Stimulated activated CD8-positive, alpha-beta memory T cell treated with anti-CD3 and anti-CD28 coated beads, Interleukin-4, amount 100 ng/mL, for 24 hours (primary cell): ENCODE measurements around the gene ELF4.

Experiments
- DNase-seq: peaks from one replicate; pipeline ENCODE4 v3.0.0-alpha.2; 2020; ENCODE audit warnings: low read depth

The ELF4 gene

DNA sequence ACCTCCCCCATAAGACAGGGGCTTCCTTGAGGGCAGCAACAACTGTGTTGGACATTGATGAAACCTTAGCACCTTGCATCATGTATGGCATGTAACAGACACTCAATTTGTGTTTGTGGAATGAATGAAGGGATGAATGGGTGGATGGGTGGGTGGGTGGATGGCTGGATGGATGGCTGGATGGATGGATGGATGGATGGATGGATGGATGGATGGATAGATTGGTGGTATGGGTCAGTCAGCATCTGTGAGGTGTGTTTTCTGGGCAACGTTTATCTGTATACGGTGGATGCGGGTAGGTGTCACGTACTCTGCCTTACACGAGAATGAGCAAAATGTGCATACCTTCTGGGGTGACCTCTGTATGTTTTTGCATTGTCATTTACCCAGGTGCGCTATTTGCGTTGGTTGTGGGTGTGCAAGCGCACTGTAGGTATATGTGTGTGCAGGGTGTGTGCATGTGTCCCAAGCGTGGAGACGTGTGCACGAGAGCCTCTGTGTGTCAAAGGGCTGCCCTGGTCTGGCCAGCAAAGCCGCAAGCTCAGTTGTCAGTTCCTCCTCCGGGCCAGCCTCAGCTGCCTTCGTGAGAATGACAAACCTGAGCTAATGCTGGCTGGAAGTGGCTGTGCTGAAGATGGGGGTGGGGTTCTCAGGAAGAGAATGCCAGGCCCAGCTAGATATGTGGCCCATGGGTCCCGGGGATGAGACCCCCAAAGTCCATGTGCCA, 26.5 kb downstream of the ELF4 start:
- no peak for DNase-seq

DNA sequence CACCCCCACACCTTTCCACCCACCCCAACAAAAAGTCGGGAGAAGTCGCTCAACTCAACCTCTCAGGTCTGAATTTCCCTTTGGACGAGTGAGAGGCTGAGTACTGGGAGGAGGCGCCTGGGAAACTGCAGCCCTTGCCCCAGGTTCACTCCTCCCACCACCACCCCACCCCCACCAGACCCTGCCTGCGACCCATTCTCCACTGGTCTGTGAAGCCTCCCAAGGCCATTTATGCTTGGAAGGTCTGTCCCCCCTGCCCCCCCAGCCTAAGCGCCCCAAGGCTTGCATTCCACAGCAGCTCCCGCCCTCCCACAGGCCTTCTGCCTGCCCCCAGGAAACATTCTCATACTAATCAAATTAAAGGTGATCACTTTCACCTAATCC, 27.2 kb downstream of the ELF4 start:
- no peak for DNase-seq

DNA sequence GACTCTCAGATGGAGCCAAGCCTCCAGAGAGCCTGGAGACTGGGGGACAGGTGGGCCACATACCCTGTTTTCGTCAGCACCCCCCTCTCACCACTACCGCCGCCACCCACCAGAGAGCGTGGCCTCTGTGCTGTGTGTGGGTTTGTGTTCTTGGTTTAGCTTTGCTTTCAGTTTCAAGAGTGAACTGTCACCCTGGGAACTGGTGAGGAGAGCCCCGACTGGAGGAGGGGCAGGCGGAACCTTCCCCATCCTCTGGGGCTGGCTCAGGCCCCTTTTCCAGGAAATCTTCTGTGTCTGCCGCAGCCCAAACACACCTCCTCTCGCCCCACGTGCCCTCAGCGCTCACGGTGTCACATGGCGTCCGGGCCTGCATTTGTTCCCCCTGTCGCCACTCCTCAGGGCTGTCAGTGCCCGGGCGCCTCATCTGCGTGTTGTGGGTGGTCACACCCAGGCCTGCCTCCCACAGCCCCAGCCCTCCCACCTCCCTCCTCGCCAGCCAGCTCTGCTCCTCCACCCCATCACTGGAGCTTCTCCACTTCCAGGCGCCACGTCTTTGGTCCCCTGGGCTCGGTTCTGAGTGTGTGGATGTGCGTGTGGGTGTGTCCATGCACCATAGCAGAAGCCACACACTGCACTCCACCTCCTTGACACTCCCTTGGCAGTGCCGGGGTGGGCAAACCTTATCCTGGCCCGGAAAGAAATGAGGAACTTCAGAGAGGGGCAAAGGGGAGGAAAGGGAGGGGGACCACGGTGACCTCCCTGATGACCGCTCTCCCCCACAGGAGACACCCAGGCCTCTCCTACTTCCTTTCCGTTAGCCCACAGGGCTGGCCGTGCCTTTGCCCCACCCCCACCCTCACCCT, 27.8 kb downstream of the ELF4 start:
- peak; percentile 70 for DNase-seq

DNA sequence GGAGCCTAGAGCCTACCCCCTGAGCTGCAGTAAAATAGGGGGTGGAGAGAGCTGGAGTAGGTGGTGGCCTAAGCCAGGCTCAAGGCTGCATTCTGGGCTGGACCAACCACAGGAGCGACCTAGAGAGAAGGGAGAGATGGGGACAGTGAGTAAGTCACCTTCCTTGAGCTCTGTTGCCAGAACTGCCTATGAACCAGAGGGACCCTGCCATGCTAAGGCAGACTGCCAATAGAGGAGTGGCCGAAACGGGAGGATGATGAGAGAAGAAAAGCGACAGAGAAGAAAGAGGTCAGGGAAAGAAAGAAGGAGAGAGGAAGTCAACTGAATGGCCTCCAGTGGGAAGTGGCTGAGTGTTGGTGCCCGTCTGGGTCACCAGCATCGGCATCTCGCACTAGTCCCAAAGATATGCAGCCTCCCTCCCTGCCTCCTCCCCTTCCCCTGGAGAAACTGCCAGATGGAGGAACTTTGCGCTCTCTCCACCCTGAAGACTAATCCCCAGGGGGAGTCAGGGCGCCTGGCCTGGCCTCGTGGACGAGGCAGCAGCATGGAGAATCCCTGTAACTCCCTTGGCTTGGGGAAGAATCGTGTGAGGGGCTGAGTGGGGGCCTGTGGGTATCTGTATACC, 28.8 kb downstream of the ELF4 start:
- DNase-seq = no peak

DNA sequence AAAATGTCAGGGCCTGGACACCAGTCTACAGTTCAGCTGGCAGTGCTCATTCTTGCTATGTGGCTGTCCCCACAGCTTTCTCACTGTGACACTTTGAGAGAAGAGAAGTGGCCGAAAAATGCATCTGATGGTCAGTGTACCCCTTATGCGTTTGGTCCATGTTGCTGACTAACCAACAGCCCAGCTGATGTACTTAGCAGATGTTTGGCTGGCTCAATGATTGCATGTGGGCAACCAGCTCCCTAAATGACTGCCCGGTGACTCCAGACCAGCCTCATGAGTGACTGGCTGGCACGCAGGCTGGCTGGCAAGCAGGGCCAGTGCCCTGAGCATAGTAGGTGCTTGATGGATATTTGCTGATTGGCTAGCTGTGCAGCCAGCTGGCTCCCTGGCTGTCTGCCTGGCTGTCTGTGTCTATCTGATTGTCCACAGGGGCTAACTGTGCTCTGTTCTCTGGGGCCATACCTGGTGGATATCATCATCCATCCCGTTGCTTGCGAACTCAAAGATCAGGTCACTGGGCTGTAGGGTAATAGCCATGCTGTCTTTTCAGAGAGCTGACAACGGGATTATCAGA, 29.4 kb downstream of the ELF4 start:
- no peak for DNase-seq

DNA sequence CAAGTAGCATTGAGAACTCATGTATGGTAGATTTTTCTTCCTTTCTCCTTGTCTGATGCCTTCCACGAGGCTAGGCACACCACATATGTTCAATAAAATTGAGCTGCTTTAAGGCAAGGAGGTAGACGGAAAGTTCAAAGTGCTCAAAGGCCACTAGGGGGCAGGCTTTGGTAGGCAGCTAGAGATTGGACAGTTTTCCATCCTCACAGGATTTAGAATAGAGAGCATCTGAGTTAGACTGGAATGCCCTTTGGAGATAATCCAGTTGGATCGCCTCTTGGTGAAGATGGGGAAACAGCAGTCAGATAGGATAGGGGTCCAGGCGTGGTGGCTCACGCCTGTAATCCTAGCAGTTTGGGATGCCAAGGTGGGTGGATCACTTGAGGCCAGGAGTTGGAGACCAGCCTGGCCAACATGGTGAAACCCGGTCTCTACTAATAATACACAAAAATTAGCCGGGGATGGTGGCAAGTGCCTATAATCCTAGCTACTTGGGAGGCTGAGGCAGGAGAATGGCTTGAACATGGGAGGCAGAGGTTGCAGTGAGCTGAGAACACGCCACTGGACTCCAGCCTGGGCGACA, 30.4 kb downstream of the ELF4 start:
- DNase-seq = peak; percentile 36

DNA sequence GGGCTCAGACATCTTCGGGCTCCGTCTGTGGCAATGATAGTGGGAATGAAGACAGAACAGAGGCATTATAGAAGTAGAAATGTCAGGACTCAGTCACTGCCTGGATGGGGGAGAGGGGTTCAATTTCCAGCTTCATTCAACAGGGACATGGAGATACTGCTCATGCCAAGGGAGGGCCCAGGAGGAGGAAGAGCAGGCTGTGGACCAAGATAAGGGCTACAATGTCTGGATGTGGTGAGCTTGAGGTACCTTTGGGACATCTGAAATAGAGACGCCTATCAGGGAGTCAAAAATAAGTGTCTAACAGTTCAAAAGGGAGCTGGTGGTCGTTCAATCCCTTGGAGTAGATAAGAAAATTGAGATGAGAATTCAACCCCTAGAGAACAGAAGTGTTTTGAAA, 34.5 kb downstream of the ELF4 start:
- DNase-seq = no peak

DNA sequence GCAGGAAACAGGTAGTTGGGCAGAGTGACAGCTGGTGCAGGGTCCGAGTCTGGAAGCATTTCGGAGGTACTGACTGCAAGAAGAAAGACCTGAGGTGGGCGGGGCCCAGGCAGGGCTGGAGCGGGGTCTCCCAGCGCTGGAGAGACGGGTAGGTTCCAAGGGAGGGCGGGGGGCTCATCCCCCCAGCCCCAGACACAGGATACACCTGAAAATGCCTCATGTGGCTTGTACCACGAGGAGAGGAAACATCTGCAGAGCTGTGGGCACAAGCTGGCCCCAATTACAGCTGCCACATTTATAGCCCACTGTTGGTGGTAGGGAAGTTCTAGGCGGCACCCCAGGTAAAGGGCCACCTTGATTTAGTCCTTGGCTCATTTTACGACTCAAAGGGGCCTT, 38.0 kb downstream of the ELF4 start:
- DNase-seq = no peak

DNA sequence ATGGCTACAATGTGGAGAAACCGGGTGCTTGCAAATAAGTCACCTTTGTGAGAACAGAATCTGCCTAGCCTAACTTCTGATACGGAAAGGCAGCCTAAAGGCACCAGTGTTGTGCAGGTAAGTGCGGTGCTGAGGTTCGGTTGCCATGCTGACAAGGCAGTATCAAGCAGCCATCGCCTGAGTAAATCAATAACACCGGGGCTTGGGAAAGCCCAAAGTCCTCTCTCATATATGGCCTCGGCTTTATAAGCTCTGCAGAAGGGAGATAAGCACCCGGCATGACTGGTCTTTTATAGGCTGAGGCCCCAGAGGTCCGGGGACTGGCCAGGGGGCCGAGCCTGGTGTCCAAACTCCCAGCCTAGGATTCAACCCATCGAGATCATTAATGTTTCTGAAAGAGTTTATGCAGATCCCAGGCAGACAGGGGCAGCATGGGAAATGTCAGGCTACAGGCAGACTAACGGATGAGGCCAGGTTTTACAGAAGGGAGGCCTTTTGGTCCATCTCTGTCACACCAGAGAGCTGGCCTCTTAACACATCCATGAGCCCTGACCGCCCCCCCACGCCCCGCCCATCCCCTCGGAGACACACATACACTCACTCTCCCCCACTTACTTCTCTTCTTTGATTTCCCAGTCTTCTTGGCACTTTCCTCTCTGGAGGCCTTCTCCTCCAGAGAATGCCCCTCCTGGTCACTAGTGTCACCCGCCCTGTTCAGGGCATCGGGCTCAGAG, 38.5 kb downstream of the ELF4 start:
- no peak for DNase-seq

DNA sequence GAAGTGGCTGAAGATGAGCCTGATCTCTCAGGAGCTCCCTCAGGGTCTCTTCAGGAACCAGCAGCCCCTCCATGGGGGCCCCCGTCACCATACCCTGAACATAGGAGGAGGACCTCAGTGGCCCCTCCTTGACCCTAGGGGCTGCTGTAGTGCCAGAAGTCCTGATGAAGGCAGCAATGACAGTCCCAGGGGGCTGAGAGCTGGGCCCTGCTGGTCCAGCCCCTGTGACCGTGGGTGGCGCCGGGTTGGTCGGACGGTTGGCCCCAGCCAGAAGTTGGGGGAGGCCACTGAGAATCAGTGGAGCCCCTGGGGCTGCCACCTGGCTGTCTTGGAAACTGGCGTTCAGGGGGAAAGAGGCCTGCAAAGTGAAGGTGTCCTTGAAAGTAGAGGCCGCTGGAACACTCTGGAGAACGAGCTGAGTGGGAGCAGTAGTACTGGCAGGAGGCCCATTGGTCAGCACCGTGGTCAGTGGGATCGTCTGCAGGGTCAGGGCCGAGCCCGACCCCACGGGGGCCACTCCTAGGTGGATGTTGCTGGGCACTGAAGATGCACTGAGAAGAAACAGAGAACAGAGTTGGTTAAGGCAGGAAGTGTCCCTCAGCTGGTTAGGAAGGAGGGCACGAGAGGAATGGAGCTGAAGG, 43.2 kb downstream of the ELF4 start:
- no peak for DNase-seq

DNA sequence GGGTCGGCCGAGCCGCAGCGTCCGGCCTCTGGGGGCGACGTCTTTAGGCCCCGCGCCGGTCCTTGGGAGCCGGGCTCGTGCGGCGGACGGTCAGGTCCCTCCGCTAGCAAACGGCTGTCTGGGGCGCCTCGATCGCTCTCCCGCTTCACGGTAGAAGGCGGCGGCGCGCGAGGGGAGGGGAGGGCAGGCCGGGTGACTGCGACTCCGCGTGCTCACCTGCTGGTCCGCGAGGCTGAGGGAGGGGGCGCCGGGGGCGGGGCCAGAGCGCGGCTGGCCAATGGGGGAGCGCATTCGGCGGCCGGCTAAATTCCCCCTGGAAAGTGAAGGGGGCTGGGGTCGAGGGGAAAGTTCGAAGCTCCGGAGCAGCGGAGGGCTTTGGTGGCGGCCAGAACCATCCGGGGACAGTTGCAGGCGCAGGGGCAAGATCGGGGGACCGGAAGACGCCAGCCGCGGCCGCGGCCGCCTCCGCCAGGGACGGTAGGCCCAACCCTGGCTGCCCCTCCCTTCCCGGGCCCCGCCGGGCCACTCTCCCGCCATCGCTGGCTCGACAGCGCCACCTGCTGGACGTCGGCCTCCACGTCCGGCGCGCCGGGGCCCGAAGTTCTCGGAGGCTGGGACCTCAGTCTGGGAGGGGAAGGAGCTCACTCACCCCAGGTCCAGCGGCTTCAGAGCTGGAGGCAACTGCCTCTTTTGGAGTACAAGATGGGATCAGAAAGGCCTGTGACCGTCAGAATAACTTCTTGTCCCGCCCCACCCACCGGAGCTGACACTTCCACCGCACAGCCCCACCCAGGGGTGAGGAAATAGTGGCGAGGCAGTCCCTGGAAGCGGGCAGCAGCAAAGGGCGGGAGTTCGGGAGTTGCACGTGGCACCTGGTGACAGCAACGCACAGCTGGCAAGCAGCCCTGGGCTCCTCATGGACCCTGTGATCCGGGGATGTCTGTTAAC, 49.9 kb downstream of the ELF4 start:
- DNase-seq = peak; percentile 74

DNA sequence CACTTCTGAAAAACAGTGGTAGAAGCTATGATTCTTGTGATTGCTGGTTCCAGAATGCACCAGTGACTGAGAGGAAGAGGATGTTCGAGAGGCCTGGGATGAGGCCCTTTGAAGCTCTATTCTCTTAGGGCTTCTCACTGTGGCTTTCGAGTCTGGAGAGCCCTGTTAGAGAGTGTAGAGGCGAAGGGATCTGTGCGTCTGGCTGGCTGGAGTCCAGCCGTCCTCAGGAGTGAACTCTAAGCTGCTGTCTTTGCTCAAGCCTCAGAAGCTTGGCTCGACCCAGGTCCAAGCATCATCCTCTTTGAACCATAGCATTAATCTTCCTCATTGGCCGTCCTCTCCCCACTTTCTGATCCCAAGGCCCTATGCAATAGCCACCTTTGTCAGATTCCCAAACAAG, 51.6 kb downstream of the ELF4 start:
- DNase-seq = no peak

DNA sequence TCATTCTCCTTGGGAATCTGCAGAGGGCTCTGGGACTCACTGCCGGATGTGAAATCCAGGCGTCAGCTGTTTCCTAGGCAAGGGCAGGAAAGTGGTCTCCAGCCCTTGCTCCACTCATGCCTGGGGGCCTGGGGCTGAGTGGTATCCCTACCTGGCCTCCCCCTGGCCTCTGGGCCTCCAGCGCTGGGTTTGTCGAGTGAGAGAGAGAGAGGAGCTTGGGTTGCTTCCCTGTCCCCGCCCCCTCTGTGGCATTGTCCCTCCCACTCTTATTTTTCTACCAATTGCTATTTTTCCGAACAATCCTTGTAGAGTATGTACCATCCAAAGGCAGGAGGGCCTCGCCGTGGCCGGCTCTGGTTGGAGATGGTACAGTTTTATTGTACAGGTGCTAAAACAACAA, 53.1 kb downstream of the ELF4 start:
- DNase-seq = no peak

DNA sequence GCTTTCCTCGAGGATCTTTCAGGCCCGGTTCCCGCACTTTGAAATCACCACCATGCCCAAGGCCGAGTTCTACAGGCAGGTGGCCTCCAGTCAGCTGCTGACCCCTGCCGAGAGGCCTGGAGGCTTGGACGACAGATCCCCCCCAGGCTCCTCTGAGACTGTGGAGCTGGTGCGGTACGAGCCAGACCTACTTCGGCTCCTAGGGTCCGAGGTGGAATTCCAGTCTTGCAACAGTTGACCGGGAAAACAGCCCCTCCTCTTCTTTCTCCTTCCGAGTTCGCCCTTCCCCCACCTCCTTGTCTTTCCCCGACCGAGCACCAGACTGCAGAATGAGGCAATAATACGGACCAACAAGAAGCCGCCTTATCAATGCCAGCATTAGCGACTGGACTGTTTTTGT, 54.4 kb downstream of the ELF4 start:
- no peak for DNase-seq

DNA sequence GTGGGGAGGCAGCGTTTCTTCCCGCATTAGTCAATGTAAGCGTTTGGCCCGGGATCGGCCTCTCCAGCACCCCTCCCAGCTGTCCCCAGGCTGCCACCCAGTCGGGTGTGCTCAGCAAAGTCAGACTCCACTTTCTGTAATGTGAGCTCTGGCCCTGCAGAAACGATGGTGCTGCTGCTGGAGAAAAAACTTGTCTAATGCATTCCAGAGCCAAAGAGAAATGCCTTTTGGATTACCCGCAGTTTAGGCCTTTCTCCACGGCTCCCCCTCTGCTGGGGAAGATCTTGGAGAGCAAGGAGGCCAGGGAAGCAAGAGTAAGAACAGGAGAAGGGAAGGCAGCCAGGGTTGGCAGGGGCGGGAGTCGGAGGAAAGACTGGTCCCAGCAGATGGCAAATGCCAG, 55.2 kb downstream of the ELF4 start:
- DNase-seq = no peak

DNA sequence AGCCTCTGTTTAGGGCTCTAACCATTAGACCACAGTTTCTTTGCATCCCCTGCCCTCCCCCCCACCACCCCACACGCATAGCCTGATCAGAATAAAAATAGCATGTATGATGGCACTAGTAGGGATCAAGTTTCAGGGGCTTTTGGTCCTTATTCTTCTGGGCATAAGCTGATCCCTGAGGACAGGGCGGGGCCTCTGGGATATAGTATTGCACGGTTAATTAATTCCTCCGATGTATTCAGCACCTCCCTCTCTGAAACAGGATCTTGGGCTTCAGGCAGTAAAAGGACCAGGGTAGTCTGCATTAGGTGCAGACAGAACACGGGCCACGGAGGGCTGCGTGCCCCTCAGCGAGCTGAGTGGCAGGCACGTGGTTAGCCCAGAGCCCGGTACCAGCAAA, 57.1 kb downstream of the ELF4 start:
- no peak for DNase-seq

DNA sequence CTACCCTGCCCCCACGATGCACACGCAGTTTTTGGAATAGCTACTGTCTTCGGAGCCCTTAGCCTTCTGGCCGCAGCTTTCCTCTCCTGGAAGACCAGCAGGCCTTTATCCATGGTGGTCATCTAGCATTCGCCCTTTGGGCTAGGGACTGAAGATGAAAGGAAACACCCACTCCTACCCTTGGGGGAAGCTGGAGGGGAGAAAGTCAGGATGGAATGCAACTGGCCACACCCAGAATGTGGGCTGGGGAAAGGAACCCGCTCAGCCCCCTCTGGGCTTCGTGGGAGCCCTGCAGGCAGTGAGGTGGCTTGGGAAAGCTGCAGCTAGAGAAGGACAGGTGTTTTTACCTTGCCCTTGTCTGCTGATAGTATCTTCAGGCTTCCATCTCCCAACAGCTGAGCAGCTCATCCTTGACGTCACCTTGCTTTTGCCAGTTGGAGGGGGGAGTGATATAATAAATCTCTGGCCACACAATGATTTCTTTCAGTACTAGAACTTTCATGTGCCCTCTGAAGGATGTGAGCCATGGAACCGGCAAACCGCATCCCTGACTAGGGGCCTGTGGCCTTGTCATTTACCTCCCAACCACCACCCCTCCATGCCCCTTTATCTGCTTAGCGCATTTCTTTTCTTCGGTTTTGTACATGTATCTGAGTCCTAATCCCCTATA, 59.0 kb downstream of the ELF4 start:
- DNase-seq = no peak

DNA sequence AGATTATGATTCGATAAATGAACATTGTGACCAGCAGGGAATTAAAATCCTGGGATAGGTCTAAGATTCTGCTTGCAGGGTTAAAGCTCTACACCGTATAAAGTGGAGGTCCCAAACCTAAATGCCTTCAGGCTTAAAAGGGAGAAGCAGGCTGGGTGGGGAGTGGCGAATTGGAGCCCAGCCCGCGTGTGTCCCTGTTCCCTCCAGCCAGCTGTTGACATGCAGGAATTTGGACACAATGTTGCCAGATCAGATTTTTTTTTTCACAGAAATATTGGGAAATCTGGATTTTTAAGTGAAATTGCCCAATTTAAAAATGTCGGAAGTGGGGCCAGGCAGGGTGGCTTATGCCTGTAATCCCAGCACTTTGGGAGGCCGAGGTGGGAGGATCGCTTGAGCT, 60.5 kb downstream of the ELF4 start:
- no peak for DNase-seq

DNA sequence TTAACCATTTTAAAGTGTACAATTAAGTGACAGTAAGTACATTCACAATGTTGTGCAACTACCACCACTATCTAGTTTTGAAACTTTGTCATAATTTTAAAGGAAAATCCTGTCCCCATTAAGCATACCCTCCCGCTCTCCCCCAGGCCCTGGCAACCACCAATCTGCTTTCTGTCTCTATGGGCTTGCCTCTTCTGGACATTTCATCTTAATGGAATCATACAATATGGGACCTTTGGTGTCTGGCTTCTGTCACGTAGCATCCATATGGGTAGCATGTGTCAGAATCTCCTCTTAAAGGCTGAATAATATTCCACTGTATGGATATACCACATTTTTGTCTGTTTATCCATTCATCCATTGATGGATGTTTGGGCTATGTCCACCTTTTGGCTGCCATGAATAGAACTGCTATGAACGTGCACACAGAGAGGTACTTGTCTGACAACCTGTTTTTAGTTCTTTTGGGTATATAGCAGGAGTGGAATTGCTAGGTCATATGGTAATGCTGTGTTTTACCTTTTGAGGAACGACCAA, 61.5 kb downstream of the ELF4 start:
- no peak for DNase-seq
